HG02870 (cell line): ENCODE results near the gene DUSP18.
"Not testable (repeated sequence)": the region's sequence is repeated elsewhere in the genome, so short reads cannot be mapped to it uniquely, and the experiment has no call there.

Experiments used
- ATAC-seq: cut with Tn5 transposase; IDR thresholded peaks from one replicate; pipeline ENCODE4 v1.9.1; 2021; ENCODE audit warnings: mild to moderate bottlenecking, moderate library complexity; ENCODE audit not compliant: unreplicated experiment

The DUSP18 gene

GRCh38 chr22:30679895-30680690, 12.4 kb upstream of the DUSP18 start:
- ATAC-seq: not testable (repeated sequence)

GRCh38 chr22:30676565-30676964, 8.9 kb upstream of the DUSP18 start:
- ATAC-seq: not testable (repeated sequence)

- no peak for ATAC-seq
These were observed 7.8 kb upstream of the DUSP18 start for GRCh38 chr22:30675436-30675835.

- ATAC-seq: no peak
These were observed 6.8 kb upstream of the DUSP18 start for GRCh38 chr22:30674482-30674881.

GRCh38 chr22:30673136-30673535, 5.5 kb upstream of the DUSP18 start:
- no peak for ATAC-seq

- ATAC-seq: no peak
These were observed 3.4 kb upstream of the DUSP18 start for GRCh38 chr22:30671071-30671470.

GRCh38 chr22:30668386-30668710, 673 bp upstream of the DUSP18 start:
- no peak for ATAC-seq

GRCh38 chr22:30667107-30667493, 575 bp downstream of the DUSP18 start:
- ATAC-seq: no peak

GRCh38 chr22:30665786-30666185, 1.9 kb downstream of the DUSP18 start:
- ATAC-seq: no peak

GRCh38 chr22:30665266-30665665, 2.4 kb downstream of the DUSP18 start:
- no peak for ATAC-seq

- no peak for ATAC-seq
These were observed 2.9 kb downstream of the DUSP18 start for GRCh38 chr22:30664798-30665197.

GRCh38 chr22:30662040-30662439, 5.6 kb downstream of the DUSP18 start:
- ATAC-seq: no peak

GRCh38 chr22:30655532-30655931, 12.1 kb downstream of the DUSP18 start:
- no peak for ATAC-seq

GRCh38 chr22:30654361-30654760, 13.3 kb downstream of the DUSP18 start:
- no peak for ATAC-seq

- no peak for ATAC-seq
These were observed 14.8 kb downstream of the DUSP18 start for GRCh38 chr22:30652852-30653251.

- no peak for ATAC-seq
These were observed 17.1 kb downstream of the DUSP18 start for GRCh38 chr22:30650508-30651116.

- ATAC-seq: peak; percentile 74
These were observed 18.2 kb downstream of the DUSP18 start for GRCh38 chr22:30649430-30650007.

GRCh38 chr22:30648825-30649224, 18.9 kb downstream of the DUSP18 start:
- no peak for ATAC-seq

- no peak for ATAC-seq
These were observed 20.1 kb downstream of the DUSP18 start for GRCh38 chr22:30647536-30647935.

- ATAC-seq: no peak
These were observed 21.0 kb downstream of the DUSP18 start for GRCh38 chr22:30646518-30647160.

- no peak for ATAC-seq
These were observed 24.4 kb downstream of the DUSP18 start for GRCh38 chr22:30643055-30643875.
